ACC112 (cell line): Measurements from ENCODE around the gene VAMP5.
"Not testable (repeated sequence)": the region's sequence is repeated elsewhere in the genome, so short reads cannot be mapped to it uniquely, and the experiment has no call there.

ENCODE experiments used
- H2AFZ ChIP-seq: fragments of 200-600 bp; sonication (generic); one replicate; pipeline ENCODE4 v1.6.0; 2017; ENCODE audit warnings: antibody characterized with exemption, low read length; ENCODE audit not compliant: unreplicated experiment
- H3K27ac ChIP-seq: fragments of 200-600 bp; sonication (generic); 2 replicates; pipeline ENCODE4 v1.5.1; 2014; ENCODE audit warnings: low read depth, mild to moderate bottlenecking, antibody characterized with exemption, low read length, moderate library complexity
- H3K27me3 ChIP-seq: fragments of 200-600 bp; sonication (generic); 2 replicates; pipeline ENCODE4 v1.6.1; 2014; ENCODE audit warnings: mild to moderate bottlenecking, antibody characterized with exemption, low read length, moderate library complexity, mixed read lengths; ENCODE audit not compliant: insufficient read depth
- H3K36me3 ChIP-seq: fragments of 200-600 bp; sonication (generic); 2 replicates; pipeline ENCODE4 v1.6.1; 2016; ENCODE audit warnings: mild to moderate bottlenecking, antibody characterized with exemption, low read length, moderate library complexity, mixed read lengths; ENCODE audit not compliant: insufficient read depth
- H3K4me1 ChIP-seq: fragments of 200-600 bp; sonication (generic); one replicate; pipeline ENCODE4 v1.6.1; 2016; ENCODE audit warnings: low read length, mixed read lengths; ENCODE audit not compliant: insufficient read depth, unreplicated experiment, control insufficient read depth
- H3K4me3 ChIP-seq: fragments of 200-600 bp; sonication (generic); 2 replicates; pipeline ENCODE4 v1.5.1; 2014; ENCODE audit warnings: mild to moderate bottlenecking, low read depth, low read length
- H3K79me2 ChIP-seq: fragments of 200-600 bp; sonication (generic); one replicate; pipeline ENCODE4 v1.6.0; 2016; ENCODE audit warnings: low read length; ENCODE audit not compliant: control insufficient read depth, unreplicated experiment, insufficient read depth

The VAMP5 gene

DNA sequence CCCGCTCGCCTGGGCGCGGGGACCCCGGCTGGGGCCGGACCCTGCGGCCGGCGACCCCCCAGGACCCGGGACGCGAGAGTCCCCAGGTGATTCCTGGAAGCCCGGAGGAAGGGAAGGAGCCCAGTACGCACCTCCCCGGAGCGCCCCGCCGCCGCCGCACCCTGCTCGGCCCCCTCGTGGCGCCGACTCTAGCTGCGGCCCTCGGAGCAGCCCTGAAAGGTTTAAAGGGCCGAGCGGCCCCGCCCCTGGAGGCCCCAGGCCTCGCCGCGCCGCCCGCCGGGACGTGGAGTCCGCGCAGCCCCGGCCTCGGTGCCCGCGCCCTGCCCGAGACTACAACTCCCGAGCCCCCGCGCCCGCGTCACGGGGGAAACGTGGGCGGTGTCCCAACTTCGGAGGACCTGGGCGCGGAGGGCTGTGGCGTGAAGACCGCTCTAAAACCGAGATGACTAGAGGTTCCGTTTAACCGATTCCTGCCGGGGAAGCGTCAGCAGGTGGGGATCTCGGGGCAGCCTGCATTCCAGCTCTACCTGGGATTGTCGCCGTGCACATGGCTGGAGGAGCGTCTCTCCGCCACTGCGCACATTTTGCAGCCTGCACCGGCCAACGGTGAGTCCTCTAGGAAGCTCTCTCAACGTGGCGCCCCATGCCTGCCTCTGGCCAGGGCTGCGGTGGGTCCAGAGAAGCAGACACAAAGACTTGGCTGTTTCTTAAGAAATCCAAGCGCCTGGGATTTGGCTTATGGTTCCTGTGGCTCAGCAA lies 18.4 kb downstream of the VAMP5 start, which contains the start of gene TMEM150A:
TSS of gene TMEM150A (minus strand) at position 223 of the 759 bp plus-strand sequence. CDS start 750 bp downstream, outside the sequence.
- H3K4me1 ChIP-seq, result peaks cover 33% of the 10 kb centered on the region
- H3K4me3 ChIP-seq, result peak within 1 kb of the TSS; percentile 87
- peaks cover 11% of the 10 kb centered on the region for H3K79me2 ChIP-seq
- 0 out of 2 replicates have a peak within 1 kb of the TSS, but pooled peaks have one; percentile 24 for H3K27ac ChIP-seq
- no peaks in the 10 kb centered on the region for H3K27me3 ChIP-seq
- H2AFZ ChIP-seq, result peak within 1 kb of the TSS; percentile 78
- no peaks in the 10 kb centered on the region for H3K36me3 ChIP-seq

DNA sequence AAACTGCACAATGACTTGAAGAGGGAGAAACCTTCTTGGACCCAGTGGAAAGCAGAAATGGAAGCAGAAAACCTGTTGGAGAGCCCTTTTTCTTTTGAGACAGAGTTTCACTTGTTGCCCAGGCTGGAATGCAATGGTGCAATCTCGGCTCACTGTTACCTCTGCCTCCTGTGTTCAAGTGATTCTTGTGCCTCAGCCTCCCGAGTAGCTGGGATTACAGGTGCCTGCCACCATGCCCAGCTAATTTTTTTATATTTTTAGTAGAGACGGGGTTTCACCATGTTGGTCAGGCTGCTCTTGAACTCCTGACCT lies 19.9 kb downstream of the VAMP5 start:
- peaks cover 13% of the 10 kb centered on the region for H3K79me2 ChIP-seq
- peak overlapping the region; percentile 87 for H3K4me3 ChIP-seq
- not testable (repeated sequence) for H3K27ac ChIP-seq

DNA sequence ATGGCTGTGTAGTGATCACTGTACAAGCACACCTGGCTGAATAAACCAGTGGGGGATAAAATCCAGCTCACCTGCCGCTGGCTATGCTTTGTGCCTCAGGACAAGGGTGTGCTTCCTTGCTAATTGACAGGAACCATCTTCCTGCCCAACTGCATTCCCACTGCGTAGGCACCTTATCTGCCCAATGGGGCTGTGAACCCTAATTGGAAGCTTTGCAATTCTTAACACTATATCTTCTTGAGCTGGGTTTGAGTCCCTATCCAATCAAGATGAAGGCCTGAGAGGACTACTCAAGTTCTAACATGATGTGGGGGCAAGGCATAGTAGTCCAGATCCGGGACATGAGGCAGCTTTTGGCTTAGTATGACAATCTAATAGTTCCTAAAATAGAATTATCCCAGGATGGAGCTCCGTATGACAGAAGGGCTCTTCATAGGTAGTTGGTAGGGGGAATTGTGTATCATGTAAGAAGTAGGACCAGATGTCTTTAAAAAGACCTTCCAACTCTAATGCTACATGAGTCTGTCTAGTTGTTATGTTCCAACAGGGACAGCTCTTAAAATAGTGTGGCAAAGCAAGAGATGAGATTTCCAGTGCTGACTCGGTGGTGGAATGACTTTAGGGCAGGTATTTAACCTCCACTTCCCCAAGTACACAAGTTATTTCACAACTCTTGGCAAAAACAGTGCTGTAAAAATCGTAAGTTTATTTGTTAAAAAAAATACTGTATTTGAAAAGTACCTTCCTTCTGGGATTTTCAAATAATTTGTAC lies 20.5 kb downstream of the VAMP5 start:
- Histone ChIP-seq H3K4me1 (peaks cover 33% of the 10 kb centered on the region), H3K27ac (peak overlapping the region; percentile 48), H3K79me2 (peaks cover 13% of the 10 kb centered on the region), H2AFZ (no peak overlapping the region), H3K27me3 (no peaks in the 10 kb centered on the region), H3K4me3 (peak overlapping the region; percentile 35), H3K36me3 (no peaks in the 10 kb centered on the region)

More for the DNA sequence above, 19.9 kb downstream of the VAMP5 start:
- H3K27me3 ChIP-seq, H3K36me3 ChIP-seq, H2AFZ ChIP-seq: not testable (repeated sequence)
- peaks cover 33% of the 10 kb centered on the region for H3K4me1 ChIP-seq

DNA sequence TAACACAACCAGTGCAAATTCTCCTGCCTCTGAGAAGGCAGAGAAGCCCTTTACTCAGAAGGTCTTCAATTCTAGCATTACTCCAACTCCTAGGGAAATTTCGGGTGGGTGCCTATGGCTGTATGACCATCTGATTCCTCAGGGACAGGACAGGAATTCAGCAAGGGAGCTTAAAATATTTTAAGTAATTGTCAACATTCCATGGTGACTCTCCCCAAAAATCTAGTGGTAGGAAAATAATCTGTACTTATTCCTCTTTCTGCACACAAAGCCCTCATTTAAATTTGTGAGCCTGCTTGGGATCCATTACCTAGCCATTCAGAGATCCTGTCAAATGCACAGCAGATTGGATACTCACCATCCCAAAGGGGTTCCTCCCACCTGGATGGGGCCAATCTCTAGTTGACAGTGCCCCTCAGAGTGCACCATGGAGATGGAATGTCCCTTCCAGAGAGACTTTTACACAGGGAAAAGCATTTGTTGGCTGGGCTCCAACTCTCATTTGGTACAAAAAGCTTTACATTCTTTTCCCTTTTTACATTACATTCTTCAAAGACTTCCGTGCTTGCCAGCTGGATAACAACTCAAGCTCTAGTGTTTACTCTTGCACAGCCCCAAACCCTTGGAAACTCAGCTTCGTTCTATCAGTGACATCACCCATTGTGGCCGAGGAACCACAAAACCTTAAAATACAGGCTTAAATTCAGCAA lies 21.3 kb downstream of the VAMP5 start:
- no peak overlapping the region for H2AFZ ChIP-seq
- H3K4me1 ChIP-seq, result peaks cover 33% of the 10 kb centered on the region
- H3K36me3 ChIP-seq, result no peaks in the 10 kb centered on the region
- peaks cover 13% of the 10 kb centered on the region for H3K79me2 ChIP-seq
- H3K27me3 ChIP-seq, result no peaks in the 10 kb centered on the region
- peak overlapping the region; percentile 5; the same call in 1 of the 2 replicates for H3K4me3 ChIP-seq
- peak overlapping the region; percentile 48 for H3K27ac ChIP-seq

DNA sequence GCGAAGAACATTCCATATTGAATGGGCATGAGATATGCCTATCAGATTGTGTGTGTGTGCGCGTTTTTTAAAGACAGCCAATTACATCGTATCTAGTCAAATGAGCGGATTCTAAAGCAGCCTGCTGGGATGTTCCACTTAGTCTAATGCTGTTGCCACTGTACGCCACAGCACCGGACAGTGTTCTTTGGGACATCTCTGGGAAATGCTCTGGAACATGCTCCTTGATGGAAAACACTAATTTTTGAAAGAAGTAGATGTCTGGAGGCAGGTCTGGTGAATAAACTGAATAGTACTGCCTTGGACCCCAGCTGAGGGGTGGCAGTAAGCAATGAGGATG lies 21.9 kb downstream of the VAMP5 start:
- Histone ChIP-seq H3K79me2 (peaks cover 14% of the 10 kb centered on the region), H3K27me3 (no peaks in the 10 kb centered on the region), H2AFZ (no peak overlapping the region), H3K36me3 (no peaks in the 10 kb centered on the region), H3K27ac (peak overlapping the region; percentile 48), H3K4me1 (peaks cover 33% of the 10 kb centered on the region), H3K4me3 (no peak overlapping the region)

DNA sequence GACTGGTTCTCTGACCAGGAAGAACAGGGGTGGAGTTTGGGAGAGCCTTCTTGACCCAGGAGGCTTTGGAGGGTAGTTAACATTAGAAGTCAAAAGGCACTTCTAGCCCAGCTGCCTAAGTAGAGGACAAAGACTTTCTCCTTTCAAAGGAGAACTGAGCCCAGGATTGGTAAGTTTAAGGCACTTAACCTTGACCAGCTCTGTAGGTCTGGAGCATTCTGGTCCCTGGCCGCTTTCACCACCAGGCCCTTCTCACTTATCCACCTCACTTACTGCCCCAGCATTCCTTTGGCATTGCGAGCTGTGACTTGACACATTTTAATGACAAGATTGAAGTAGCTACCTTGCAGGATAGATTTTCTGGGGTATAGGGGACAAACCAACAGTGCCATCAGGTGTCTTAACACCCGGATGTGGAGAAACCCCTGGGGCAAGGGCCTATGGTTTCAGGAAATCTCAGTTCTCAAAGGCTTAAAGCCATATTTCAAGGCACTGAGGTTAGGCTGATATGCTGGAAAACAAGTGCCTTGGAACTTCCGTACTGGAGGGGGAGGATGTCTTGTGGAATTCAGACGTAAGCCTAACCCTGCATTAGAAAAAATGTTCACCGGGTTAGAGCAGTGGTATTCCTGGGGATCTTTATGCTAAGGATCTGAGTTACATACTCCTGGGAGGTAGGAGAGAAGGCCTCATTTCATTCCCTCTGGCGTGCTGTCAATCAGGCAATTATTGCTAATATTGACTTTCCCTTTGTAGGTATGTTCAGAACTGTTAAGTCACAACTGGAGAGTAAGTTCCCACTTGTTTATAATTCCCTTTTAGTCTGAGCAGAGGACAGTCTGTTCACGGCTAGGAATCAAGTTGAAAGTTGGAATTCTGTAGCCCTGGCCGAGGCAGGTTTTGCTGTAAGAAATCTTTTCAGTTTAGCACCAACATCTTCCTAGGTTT lies 23.3 kb downstream of the VAMP5 start:
- no peak overlapping the region for H2AFZ ChIP-seq
- H3K4me3 ChIP-seq, result no peak overlapping the region
- peaks cover 26% of the 10 kb centered on the region for H3K4me1 ChIP-seq
- H3K36me3 ChIP-seq, result no peaks in the 10 kb centered on the region
- H3K27ac ChIP-seq, result no peak overlapping the region
- no peaks in the 10 kb centered on the region for H3K27me3 ChIP-seq
- peaks cover 15% of the 10 kb centered on the region for H3K79me2 ChIP-seq

DNA sequence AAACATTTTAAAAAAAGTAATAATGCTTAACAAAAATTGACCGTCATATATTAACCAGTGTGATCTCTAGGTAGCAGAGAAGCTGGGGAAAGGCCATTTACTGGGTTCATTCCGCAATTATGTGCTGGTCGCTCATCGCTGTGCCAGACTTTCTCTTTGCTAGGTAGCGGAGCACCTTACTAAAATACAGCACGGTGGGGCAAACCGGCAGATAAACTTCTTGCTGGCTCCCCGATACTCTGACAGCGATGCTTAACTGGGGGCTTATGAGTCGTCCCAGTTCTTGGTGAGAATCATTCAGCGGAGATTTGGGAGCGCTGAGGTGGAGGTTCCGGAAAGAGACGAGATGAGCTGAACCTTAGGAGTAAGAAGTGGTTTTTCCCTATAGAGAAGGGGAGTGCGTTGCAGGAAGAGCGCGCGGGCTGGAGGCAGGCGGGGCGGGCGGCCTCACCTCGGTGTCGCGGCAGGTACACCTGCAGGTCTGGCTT lies 27.0 kb downstream of the VAMP5 start:
- H2AFZ ChIP-seq, result peak overlapping the region; percentile 70
- no peaks in the 10 kb centered on the region for H3K27me3 ChIP-seq
- 0 out of 2 replicates have a peak overlapping the region, but pooled peaks have one; percentile 2 for H3K27ac ChIP-seq
- H3K4me1 ChIP-seq, result peaks cover 2% of the 10 kb centered on the region
- peaks cover 9% of the 10 kb centered on the region for H3K79me2 ChIP-seq
- H3K4me3 ChIP-seq, result peak overlapping the region; percentile 90
- H3K36me3 ChIP-seq, result no peaks in the 10 kb centered on the region

DNA sequence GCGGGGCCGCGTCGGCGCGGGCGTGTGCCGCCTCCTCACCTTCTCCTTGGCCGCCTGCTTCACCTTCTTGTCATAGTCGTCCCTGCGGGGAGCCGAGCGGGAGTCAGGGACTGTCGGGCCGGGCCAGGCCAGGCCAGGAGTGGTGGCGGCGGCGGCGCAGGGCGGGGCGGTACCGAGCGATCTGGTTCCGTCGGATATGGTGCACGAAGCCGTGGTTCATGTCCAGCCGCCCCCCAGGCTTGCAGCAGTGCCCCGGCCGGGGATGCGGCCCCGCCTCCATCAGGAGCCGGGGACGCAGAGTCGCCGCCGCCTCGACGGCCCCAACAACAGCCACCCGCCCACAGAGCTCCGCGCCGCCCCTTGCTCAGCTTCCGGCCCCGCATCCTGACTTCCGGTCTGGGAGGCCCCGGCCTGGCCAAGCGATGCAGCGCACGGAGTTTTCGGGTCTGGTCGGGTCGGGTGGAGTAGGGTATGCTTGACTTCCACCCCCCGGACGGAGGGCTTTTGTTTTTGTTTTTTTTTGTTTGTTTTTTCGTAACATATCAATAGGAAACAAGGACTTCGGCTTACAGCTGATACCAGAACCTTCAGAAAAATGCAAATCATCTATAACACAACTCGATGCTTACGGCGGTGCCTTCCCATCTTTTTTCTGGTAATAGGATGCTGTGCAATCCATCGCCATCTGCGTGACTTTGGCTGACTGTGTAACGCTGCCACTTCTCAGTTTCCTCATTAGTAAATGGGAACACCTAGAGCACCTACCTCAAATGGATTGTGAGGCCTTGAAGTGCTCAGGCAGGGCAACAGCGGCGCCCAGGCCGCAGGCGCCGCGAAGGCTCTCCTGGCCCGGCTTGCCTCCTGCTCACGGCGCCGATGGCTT lies 27.7 kb downstream of the VAMP5 start, which contains the start of gene C2orf68:
TSS of gene C2orf68 (minus strand) at position 362 of the 883 bp plus-strand sequence. CDS start at position 280, 82 bp downstream.
- H3K4me3 ChIP-seq, result peak within 1 kb of the TSS; percentile 90
- H3K4me1 ChIP-seq, result peaks cover under 1% of the 10 kb centered on the region
- H3K27ac ChIP-seq, result peak within 1 kb of the TSS; percentile 52; the same call in 1 of the 2 replicates
- H3K36me3 ChIP-seq, result no peaks in the 10 kb centered on the region
- peaks cover 13% of the 10 kb centered on the region for H3K79me2 ChIP-seq
- H2AFZ ChIP-seq, result peak within 1 kb of the TSS; percentile 89
- H3K27me3 ChIP-seq, result no peaks in the 10 kb centered on the region
